CD4-positive, alpha-beta T cell (primary cell): ENCODE data around the gene CLEC18A. TPM values are rescaled to one million over a fixed set of nuclear protein-coding genes. Genes with fewer than 3 reads are reported as not detected.
"Not testable (repeated sequence)": the region's sequence is repeated elsewhere in the genome, so short reads cannot be mapped to it uniquely, and the experiment has no call there.

Experiments
- ATAC-seq: fragments of 200-7000 bp; cut with Tn5 transposase; one replicate; pipeline ENCODE4 v1.10.0; 2022; ENCODE audit warnings: mild to moderate bottlenecking; ENCODE audit not compliant: poor library complexity
- CTCF ChIA-PET: fragments of 350-600 bp; sonication (Branson Sonifier 250); formaldehyde crosslinking; loops from one replicate; lab custom pipeline; 2021; ENCODE audit warnings: antibody characterized with exemption, inconsistent platforms; lab: Charles Lee
- POLR2A ChIA-PET: fragments of 350-600 bp; sonication (Branson Sonifier 250); formaldehyde crosslinking; loops from one replicate; lab custom pipeline; 2021; ENCODE audit warnings: antibody characterized with exemption, inconsistent platforms; lab: Charles Lee
- DNase-seq, 14 experiments: peaks; one replicate each; pipeline ENCODE4 v3.0.0-alpha.2; 2013 to 2020; ENCODE audit warnings: mixed read lengths in 2 of 14
- H3K27ac ChIP-seq, 2 donors: one replicate each; pipeline versions ENCODE4 v1.5.1 to v1.7.0; 2013; ENCODE audit warnings: low read length in 2 of 2, low read depth in 1 of 2, mild to moderate bottlenecking in 1 of 2
- H3K27me3 ChIP-seq, 2 experiments: 1 replicate in 1 of 2; 2 replicates in 1 of 2; pipeline versions ENCODE4 v1.6.1 to v1.7.0; 2013; ENCODE audit warnings: low read length in 2 of 2, control low read depth in 1 of 2, mild to moderate bottlenecking in 1 of 2, moderate library complexity in 1 of 2; ENCODE audit not compliant: insufficient read depth in 2 of 2, control insufficient read depth in 1 of 2
- H3K36me3 ChIP-seq: one replicate; pipeline ENCODE4 v1.6.1; 2013; ENCODE audit warnings: low read length, control low read depth; ENCODE audit not compliant: insufficient read depth
- H3K4me1 ChIP-seq: one replicate; pipeline ENCODE4 v1.6.1; 2013; ENCODE audit warnings: low read length, control low read depth; ENCODE audit not compliant: insufficient read depth
- H3K4me3 ChIP-seq: one replicate; pipeline ENCODE4 v1.5.1; 2013; ENCODE audit warnings: mild to moderate bottlenecking, low read length, moderate library complexity
- H3K9me3 ChIP-seq, 2 experiments: 1 replicate in 1 of 2; 2 replicates in 1 of 2; pipeline versions ENCODE4 v1.6.1 to v1.7.0; 2013; ENCODE audit warnings: low read length in 2 of 2, mild to moderate bottlenecking in 2 of 2, control low read depth in 1 of 2, moderate library complexity in 1 of 2; ENCODE audit not compliant: control insufficient read depth in 1 of 2, insufficient read depth in 1 of 2
- H3K27ac Mint-ChIP-seq: one replicate; pipeline ENCODE4 v1.8.0; 2020; ENCODE audit warnings: mixed read lengths
- H3K27me3 Mint-ChIP-seq: one replicate; pipeline ENCODE4 v1.8.0; 2021; ENCODE audit warnings: mixed read lengths
- H3K36me3 Mint-ChIP-seq: one replicate; pipeline ENCODE4 v1.8.0; 2021; ENCODE audit warnings: low read depth, mixed read lengths
- H3K4me1 Mint-ChIP-seq: one replicate; pipeline ENCODE4 v1.8.0; 2021; ENCODE audit warnings: low read depth, mixed read lengths
- H3K4me3 Mint-ChIP-seq: one replicate; pipeline ENCODE4 v1.8.0; 2020; ENCODE audit warnings: mild to moderate bottlenecking, mixed read lengths
- H3K9me3 Mint-ChIP-seq: one replicate; pipeline ENCODE4 v1.8.0; 2020; ENCODE audit warnings: mixed read lengths
- intact Hi-C, 2 experiments: fragments of 100-400 bp; cut with DNase I in 1 of 2; cut with micrococcal nuclease in 1 of 2; formaldehyde crosslinking; loops; one replicate each; pipeline versions ENCODE4 v1.15.1 to v1.9.0; 2023 to 2025; cut with DNase I, micrococcal nuclease
- total RNA-seq, 174 experiments: library from RNA in 2 of 174; stranded (reverse) in 2 of 174; gene quantifications; one replicate each; pipeline ENCODE4 v1.2.3 and lab custom pipeline; 2021 to 2026

Gene CLEC18A
- total RNA-seq, 2 experiments from 2014 or later, result 1.3 to 1.7 TPM

DNA sequence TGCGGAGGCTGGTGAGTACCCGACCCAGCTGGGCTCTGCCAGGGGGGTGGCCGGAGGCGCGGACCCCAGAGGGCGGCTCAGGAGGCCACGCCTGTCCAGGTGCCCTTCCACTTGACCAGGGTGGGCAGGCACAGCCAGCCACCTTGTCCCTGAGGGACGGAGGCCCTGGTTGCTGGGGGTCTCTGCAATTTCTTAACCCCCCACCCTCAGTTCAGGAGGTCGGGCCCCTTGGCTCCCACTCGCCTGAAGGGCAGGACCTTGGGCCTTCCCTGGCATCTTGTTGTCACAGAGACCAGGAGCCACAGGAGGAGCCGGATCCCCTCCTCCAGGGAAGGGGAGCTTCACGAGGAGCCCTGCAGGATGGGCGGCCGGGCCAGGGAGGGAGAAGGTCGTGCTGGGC is 982 bp downstream of the CLEC18A start:
- CTCF ChIA-PET, H3K27ac Mint-ChIP-seq, H3K4me3 Mint-ChIP-seq, DNase-seq, H3K4me3 ChIP-seq, H3K36me3 Mint-ChIP-seq, H3K9me3 ChIP-seq, H3K36me3 ChIP-seq, H3K27me3 Mint-ChIP-seq, ATAC-seq, H3K4me1 ChIP-seq, H3K27me3 ChIP-seq, intact Hi-C loops, POLR2A ChIA-PET, H3K27ac ChIP-seq, H3K4me1 Mint-ChIP-seq, H3K9me3 Mint-ChIP-seq: not testable (repeated sequence)

DNA sequence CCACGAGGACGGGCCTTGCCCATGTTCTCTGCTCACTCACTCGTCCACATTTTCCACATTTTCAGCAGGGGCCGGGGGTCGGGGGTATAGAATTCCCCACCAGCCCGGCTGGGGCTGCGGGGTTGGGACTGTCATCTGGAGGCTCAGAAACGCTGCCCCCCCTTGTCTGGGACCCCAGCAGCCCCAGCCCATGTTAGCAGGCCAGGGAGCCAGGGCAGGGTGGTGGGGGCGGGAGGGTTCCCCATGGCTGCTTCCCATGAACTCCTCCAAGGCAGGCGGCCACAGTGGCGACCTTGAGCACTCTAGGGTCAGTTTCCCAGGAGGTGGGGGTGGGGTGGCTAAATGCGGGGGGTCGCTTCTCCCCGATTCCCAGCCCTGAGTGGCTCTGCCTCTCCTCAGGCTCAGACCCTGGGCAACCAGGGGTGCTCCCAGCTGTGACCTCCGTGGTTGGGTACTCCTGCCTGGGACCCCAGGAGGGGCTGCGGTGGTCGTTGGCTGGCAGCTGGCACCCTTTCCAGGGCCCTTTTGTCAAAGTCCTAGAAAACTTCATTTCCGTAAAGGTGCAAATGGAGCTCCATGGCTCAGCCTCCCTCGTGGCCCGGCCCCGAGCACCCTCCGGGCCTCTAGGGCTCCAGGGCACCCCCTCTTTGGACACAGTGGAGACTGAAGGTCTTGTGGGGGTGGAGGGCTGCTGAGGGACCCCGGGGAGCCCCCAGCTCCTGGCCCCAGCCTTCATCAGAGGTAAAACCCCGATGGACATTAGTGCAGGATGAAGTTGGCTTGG is 1.6 kb downstream of the CLEC18A start:
- H3K4me1 ChIP-seq, POLR2A ChIA-PET, H3K9me3 Mint-ChIP-seq, H3K4me3 ChIP-seq, H3K4me1 Mint-ChIP-seq, H3K36me3 Mint-ChIP-seq, H3K9me3 ChIP-seq, intact Hi-C loops, H3K27me3 ChIP-seq, H3K27ac Mint-ChIP-seq, H3K36me3 ChIP-seq, H3K27me3 Mint-ChIP-seq, CTCF ChIA-PET, H3K27ac ChIP-seq, DNase-seq, ATAC-seq, H3K4me3 Mint-ChIP-seq: not testable (repeated sequence)

DNA sequence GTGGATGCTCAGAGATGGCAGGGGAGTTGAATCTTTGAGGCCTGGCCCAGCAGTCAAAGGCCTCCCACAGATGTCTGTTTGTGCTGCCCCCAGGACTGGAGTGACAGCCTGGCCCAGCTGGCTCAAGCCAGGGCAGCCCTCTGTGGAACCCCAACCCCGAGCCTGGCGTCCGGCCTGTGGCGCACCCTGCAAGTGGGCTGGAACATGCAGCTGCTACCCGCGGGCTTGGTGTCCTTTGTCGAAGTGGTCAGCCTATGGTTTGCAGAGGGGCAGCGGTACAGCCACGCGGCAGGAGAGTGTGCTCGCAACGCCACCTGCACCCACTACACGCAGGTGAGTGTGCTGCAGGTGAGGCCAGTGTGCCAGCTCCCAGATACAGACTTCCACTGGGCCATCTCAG is 3.1 kb downstream of the CLEC18A start:
- H3K27me3 Mint-ChIP-seq, POLR2A ChIA-PET, H3K9me3 ChIP-seq, H3K4me1 ChIP-seq, H3K36me3 ChIP-seq, DNase-seq, H3K27me3 ChIP-seq, H3K27ac Mint-ChIP-seq, CTCF ChIA-PET, H3K36me3 Mint-ChIP-seq, H3K4me3 ChIP-seq, intact Hi-C loops, H3K9me3 Mint-ChIP-seq, ATAC-seq, H3K4me1 Mint-ChIP-seq, H3K27ac ChIP-seq, H3K4me3 Mint-ChIP-seq: not testable (repeated sequence)

DNA sequence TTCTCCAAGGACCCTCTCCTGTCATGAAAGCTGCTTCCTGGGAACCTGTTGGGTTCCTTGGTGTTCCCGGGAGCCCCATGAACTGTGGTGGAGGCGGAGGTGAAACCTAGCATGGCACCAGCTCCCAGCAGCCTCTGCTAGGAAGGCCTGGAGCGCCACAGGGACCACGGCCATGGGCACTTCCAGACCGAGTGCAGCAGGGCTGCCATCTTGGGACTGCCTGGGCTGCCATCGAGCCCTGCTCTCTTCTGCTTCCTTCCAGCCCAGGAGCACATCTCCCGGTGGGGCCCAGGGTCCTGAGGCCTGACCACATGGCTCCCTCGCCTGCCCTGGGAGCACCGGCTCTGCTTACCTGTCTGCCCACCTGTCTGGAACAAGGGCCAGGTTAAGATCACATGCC is 12.2 kb downstream of the CLEC18A start:
- not testable (repeated sequence) for DNase-seq, H3K4me1 Mint-ChIP-seq

DNA sequence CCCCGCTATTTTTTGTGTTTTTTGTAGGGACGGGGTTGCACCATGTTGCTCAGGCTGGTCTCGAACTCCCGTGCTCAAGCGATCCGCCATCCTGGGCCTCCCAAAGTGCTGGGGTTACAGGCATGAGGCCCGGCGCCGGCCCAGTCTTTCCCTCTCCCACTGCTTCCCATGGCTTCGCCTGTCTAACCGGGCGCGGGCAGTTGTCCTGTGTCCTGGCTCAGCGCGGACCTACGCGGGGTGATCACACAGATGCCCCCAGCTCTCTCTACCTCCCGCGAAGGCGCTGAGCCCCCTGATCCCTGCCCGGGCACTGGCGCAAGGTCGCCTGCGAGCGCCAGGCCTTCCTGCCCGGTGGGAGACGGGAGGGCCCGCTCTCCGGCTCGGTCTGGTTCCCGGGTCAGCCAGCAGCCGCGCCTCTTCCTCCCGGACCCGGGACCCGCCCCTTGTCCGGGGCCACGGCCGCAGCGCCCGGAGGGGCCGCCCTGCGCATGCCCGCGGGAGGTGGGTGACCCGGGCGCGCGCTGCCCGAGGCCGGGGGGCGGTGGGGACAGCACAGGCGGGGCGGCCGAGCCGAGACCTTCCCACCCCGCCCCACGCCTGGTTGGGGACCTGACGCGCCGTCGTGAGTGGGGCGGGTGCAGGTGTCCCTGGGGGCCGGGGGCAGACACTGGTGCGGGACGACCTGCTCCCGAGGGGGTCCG is 14.0 kb downstream of the CLEC18A start:
- not testable (repeated sequence) for H3K4me1 Mint-ChIP-seq

More for the DNA sequence above, 12.2 kb downstream of the CLEC18A start:
- intact Hi-C loops, H3K27me3 ChIP-seq, H3K9me3 Mint-ChIP-seq, H3K27ac ChIP-seq, H3K4me3 ChIP-seq, H3K4me1 ChIP-seq, H3K36me3 ChIP-seq, H3K27ac Mint-ChIP-seq, H3K36me3 Mint-ChIP-seq, CTCF ChIA-PET, H3K27me3 Mint-ChIP-seq, H3K4me3 Mint-ChIP-seq, H3K9me3 ChIP-seq, POLR2A ChIA-PET, ATAC-seq: not testable (repeated sequence)

DNA sequence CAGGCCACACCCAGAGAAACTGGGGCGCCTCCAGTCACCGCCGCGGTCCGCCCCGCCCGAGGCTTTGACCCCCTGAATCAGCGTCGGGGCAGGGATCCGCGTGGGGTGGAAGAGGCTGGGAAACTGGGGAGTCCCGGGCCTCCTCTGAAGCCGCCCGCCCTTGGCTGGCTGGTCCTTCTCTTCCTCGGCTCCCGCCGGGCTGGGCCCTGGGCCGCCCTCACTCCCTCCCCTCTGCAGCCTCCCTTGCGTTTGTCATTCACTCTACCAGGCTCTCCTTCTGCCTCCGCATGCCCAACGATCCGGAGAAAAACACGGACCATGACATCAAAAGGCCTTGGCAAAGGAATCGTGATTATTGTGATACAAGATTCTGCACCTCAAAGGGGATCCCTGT is 14.5 kb downstream of the CLEC18A start:
- POLR2A ChIA-PET, DNase-seq, H3K27ac ChIP-seq, H3K4me3 ChIP-seq, H3K36me3 Mint-ChIP-seq, H3K4me1 ChIP-seq, intact Hi-C loops, CTCF ChIA-PET, H3K36me3 ChIP-seq, H3K9me3 Mint-ChIP-seq, H3K27me3 ChIP-seq, H3K4me3 Mint-ChIP-seq, H3K27me3 Mint-ChIP-seq, H3K4me1 Mint-ChIP-seq, ATAC-seq, H3K9me3 ChIP-seq, H3K27ac Mint-ChIP-seq: not testable (repeated sequence)

More for the DNA sequence above, 14.0 kb downstream of the CLEC18A start:
- intact Hi-C loops, H3K36me3 Mint-ChIP-seq, H3K4me1 ChIP-seq, ATAC-seq, H3K4me3 ChIP-seq, H3K9me3 ChIP-seq, POLR2A ChIA-PET, H3K27me3 ChIP-seq, H3K9me3 Mint-ChIP-seq, H3K27me3 Mint-ChIP-seq, H3K36me3 ChIP-seq, H3K27ac Mint-ChIP-seq, H3K4me3 Mint-ChIP-seq, CTCF ChIA-PET, H3K27ac ChIP-seq: not testable (repeated sequence)
- peak in 1 of 14 experiments; percentile 9 for DNase-seq

DNA sequence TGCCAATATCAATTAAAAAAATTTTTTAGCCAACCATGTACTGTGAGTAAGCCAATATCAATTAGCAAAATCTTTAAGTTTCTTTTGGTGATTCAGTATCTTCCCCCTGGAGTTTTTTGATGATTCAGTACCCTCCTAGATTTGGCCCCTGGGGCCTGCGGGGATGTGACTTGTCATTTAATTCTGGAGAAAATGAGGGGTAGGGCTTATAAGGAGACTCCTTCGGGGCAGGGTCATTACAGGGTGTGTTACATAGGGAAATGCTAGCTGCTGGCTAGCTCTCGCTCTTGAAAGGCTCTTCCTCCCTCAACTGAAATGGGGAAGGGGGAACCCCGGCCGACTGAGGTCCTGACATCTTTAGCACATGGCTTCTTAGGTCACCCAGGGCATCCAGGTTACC is 16.6 kb downstream of the CLEC18A start:
- DNase-seq, H3K9me3 Mint-ChIP-seq, H3K27ac ChIP-seq, H3K4me1 Mint-ChIP-seq, H3K9me3 ChIP-seq, intact Hi-C loops, H3K27me3 ChIP-seq, H3K36me3 Mint-ChIP-seq, H3K27ac Mint-ChIP-seq, H3K4me3 Mint-ChIP-seq, H3K4me3 ChIP-seq, H3K4me1 ChIP-seq, H3K27me3 Mint-ChIP-seq, H3K36me3 ChIP-seq, CTCF ChIA-PET, ATAC-seq, POLR2A ChIA-PET: not testable (repeated sequence)
